Coronary artery (tissue), 2 donors: Measurements from ENCODE around the gene TNFRSF21.
"Not testable (repeated sequence)": the region's sequence is repeated elsewhere in the genome, so short reads cannot be mapped to it uniquely, and the experiment has no call there.

Source experiments
- DNase-seq: peaks from one replicate; pipeline ENCODE4 v3.0.0-alpha.2; 2017; ENCODE audit warnings: low spot score
- H3K27ac ChIP-seq, 2 donors: fragments of 200-600 bp; sonication (generic); one replicate each; pipeline ENCODE4 v1.5.1; 2016 to 2019
- H3K4me3 ChIP-seq: fragments of 200-600 bp; sonication (generic); 2 replicates; pipeline ENCODE4 v1.5.1; 2016; ENCODE audit warnings: mild to moderate bottlenecking, moderate library complexity
- TF ChIP-seq, protein P1 (sequence below): fragments of 200-600 bp; sonication (generic); IDR thresholded peaks from one replicate; pipeline ENCODE4 v1.5.1; 2019; ENCODE audit warnings: antibody characterized with exemption

Gene TNFRSF21

GRCh38 chr6:47230579-47230978 lies 79.1 kb downstream of the TNFRSF21 start:
- TF ChIP-seq, protein P1, sequence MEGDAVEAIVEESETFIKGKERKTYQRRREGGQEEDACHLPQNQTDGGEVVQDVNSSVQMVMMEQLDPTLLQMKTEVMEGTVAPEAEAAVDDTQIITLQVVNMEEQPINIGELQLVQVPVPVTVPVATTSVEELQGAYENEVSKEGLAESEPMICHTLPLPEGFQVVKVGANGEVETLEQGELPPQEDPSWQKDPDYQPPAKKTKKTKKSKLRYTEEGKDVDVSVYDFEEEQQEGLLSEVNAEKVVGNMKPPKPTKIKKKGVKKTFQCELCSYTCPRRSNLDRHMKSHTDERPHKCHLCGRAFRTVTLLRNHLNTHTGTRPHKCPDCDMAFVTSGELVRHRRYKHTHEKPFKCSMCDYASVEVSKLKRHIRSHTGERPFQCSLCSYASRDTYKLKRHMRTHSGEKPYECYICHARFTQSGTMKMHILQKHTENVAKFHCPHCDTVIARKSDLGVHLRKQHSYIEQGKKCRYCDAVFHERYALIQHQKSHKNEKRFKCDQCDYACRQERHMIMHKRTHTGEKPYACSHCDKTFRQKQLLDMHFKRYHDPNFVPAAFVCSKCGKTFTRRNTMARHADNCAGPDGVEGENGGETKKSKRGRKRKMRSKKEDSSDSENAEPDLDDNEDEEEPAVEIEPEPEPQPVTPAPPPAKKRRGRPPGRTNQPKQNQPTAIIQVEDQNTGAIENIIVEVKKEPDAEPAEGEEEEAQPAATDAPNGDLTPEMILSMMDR = no peak
- DNase-seq = no peak
- Histone ChIP-seq H3K27ac (no peak overlapping the region), H3K4me3 (no peak overlapping the region)

- TF ChIP-seq, protein P1 = no peak
- Histone ChIP-seq H3K4me3 (no peak overlapping the region), H3K27ac (no peak overlapping the region)
- no peak for DNase-seq
These were observed 80.5 kb downstream of the TNFRSF21 start for GRCh38 chr6:47229255-47229654.

DNA sequence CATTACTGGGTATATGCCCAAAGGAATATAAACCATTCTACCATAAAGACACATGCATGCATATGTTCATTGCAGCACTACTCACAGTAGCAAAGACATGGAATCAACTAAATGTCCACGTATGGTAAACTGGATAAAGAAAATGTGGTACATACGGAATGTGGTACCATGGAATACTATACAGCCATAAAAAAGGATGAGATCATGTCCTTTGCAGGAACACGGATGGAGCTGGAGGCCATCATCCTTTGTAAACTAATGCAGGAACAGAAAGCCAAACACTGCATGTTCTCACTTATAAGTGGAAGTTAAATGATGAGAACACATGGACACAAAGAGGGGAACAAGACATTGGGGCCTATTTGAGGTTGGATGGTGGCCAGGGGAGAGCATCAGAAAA lies 81.6 kb downstream of the TNFRSF21 start:
- H3K27ac ChIP-seq, H3K4me3 ChIP-seq, DNase-seq: not testable (repeated sequence)

DNA sequence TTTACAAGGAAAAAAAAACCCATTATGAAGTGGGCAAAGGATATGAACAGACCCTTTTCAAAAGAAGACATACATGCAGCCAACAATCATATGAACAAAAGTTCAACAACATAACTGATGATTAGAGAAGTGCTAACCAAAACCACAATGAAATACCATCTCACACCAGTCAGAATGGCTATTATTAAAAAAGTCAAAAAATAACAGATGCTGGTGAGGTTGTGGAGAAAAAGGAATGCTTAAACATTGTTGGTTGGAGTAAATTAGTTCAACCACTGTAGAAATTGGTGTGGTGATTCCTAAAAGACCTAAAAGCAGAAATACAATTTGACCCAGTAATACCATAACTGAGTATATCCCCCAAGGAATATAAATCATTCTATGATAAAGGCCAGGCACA lies 86.5 kb downstream of the TNFRSF21 start:
- not testable (repeated sequence) for H3K4me3 ChIP-seq, H3K27ac ChIP-seq, DNase-seq

DNA sequence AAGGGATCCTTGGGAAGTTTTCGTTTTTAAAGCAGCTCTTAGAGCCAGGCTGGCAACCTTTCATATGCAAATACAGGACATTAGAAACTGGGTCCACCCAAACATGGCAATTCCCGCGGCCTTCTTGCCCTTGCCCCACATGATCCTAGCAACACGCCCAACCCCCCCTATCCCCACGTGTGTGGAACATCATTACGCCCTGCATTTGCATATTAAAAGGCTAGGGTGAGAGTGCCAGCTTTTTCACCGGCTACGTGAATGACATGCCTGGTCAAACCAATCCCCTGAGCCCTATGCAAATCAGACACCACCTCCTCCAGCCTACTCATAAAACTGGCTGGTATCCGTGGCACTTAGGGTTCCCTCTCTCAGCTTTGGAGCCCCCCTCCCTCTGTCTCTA lies 88.1 kb downstream of the TNFRSF21 start:
- TF ChIP-seq, protein P1 = no peak
- Histone ChIP-seq H3K27ac (no peak overlapping the region), H3K4me3 (no peak overlapping the region)
- no peak for DNase-seq

- no peak overlapping the region for H3K27ac ChIP-seq
- H3K4me3 ChIP-seq = no peak overlapping the region
- TF ChIP-seq, protein P1 = no peak
- DNase-seq = no peak
These were observed 100.1 kb downstream of the TNFRSF21 start for GRCh38 chr6:47209632-47210031.

DNA sequence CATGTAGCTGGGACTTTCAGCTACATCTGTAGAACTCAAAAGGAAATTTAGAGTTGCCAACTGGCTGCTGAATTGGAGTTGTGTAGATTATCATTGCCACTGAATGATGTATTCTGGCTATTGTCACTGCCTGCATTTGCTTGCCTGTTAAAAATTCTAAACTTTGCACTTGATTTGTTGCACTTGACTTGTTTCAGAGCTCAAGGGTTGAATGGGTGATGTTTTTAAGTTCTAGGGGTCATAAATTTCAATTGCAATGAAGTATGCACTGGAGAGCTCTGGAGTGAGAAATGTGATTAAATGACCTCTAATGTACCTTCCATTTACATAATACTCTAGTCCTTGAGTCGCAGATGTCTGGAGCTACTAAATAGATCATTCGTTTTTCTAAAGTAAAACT lies 102.4 kb downstream of the TNFRSF21 start:
- TF ChIP-seq, protein P1 = no peak
- no peak overlapping the region for H3K4me3 ChIP-seq
- DNase-seq = no peak
- no peak overlapping the region for H3K27ac ChIP-seq

DNA sequence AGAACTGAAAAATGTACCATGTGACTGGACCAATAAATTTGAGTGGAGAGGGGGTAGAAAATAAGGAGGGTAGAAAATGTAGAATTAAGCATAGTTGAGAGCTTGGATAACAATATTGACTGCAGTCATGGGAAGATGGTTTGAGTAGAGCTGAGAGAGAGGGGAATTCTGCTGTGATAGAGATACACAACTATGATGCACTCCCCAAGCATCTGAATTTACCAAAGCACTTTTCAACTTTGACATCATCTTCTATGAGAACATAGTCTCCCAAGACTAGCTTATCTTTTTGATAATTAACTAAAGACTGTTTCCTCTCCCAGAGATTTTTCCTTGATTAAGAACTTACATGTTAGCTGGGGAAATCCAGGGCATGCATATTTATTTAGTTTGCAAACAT lies 103.1 kb downstream of the TNFRSF21 start:
- H3K4me3 ChIP-seq = no peak overlapping the region
- no peak overlapping the region for H3K27ac ChIP-seq
- TF ChIP-seq, protein P1 = no peak
- DNase-seq = no peak
